Hematopoietic multipotent progenitor cell treated with erythropoietin and hydrocortisone succinate and interleukin-3 and kit ligand, for 6 days (in vitro differentiated cells): ENCODE data around the gene CBLN3.
"Not testable (repeated sequence)": the region's sequence is repeated elsewhere in the genome, so short reads cannot be mapped to it uniquely, and the experiment has no call there.

ENCODE experiments used
- DNase-seq: peaks from one replicate; pipeline ENCODE4 v3.0.0-alpha.2; 2015

Gene CBLN3

GRCh38 chr14:24399999-24400718 is 29.3 kb downstream of the CBLN3 start:
- DNase-seq = no peak

GRCh38 chr14:24399447-24399822 is 30.0 kb downstream of the CBLN3 start:
- DNase-seq = no peak

- DNase-seq = peak; percentile 74
Measured at GRCh38 chr14:24398653-24399446, 30.6 kb downstream of the CBLN3 start, which contains the start of gene NYNRIN. Gene NYNRIN, plus strand, starts transcription at chr14:24399003. Its CDS starts 244 bp downstream, at chr14:24399247.

- no peak for DNase-seq
Measured at GRCh38 chr14:24398293-24398652, 31.2 kb downstream of the CBLN3 start.

- DNase-seq = no peak
Measured at GRCh38 chr14:24397639-24398292, 31.7 kb downstream of the CBLN3 start.

GRCh38 chr14:24395609-24396582 is 33.6 kb downstream of the CBLN3 start:
- peak; percentile 83 for DNase-seq

- peak; percentile 71 for DNase-seq
Measured at GRCh38 chr14:24394275-24394674, 35.2 kb downstream of the CBLN3 start.

- peak; percentile 69 for DNase-seq
Measured at GRCh38 chr14:24392325-24393091, 37.0 kb downstream of the CBLN3 start.

GRCh38 chr14:24390701-24391468 is 38.6 kb downstream of the CBLN3 start:
- DNase-seq = peak; percentile 63

- DNase-seq = no peak
Measured at GRCh38 chr14:24389226-24389848, 40.1 kb downstream of the CBLN3 start.

GRCh38 chr14:24388474-24389179 is 40.8 kb downstream of the CBLN3 start:
- DNase-seq = no peak

GRCh38 chr14:24387579-24387978 is 41.9 kb downstream of the CBLN3 start:
- not testable (repeated sequence) for DNase-seq

- DNase-seq = no peak
Measured at GRCh38 chr14:24387009-24387345, 42.5 kb downstream of the CBLN3 start.

GRCh38 chr14:24385524-24385923 is 43.9 kb downstream of the CBLN3 start:
- DNase-seq = no peak

- DNase-seq = no peak
Measured at GRCh38 chr14:24384169-24384568, 45.3 kb downstream of the CBLN3 start.

- DNase-seq = no peak
Measured at GRCh38 chr14:24382064-24382371, 47.5 kb downstream of the CBLN3 start.

GRCh38 chr14:24381363-24382063 is 48.0 kb downstream of the CBLN3 start:
- no peak for DNase-seq

GRCh38 chr14:24379907-24380730 is 49.3 kb downstream of the CBLN3 start:
- no peak for DNase-seq
